Gastroesophageal sphincter (tissue), 3 donors: ENCODE results near the gene SUN2.

ENCODE experiments used
- CTCF ChIP-seq, 4 experiments: fragments of 200-600 bp in 2 of 4; fragments of 450-650 bp in 2 of 4; sonication (generic) in 1 of 4; IDR thresholded peaks; one replicate each; pipeline ENCODE4 v1.5.1; 2017 to 2019; ENCODE audit warnings: antibody characterized with exemption in 4 of 4, mild to moderate bottlenecking in 2 of 4, moderate library complexity in 2 of 4
- EP300 ChIP-seq: sonication (generic); formaldehyde crosslinking; IDR thresholded peaks from one replicate; pipeline ENCODE4 v1.6.1; 2017; ENCODE audit warnings: antibody characterized with exemption, mild to moderate bottlenecking
- POLR2A ChIP-seq, 2 donors: fragments of 450-650 bp; IDR thresholded peaks; one replicate each; pipeline ENCODE4 v1.6.1; 2017; ENCODE audit warnings: antibody characterized with exemption in 2 of 2, mild to moderate bottlenecking in 2 of 2, moderate library complexity in 1 of 2
- POLR2AphosphoS5 ChIP-seq: sonication (generic); formaldehyde crosslinking; IDR thresholded peaks from one replicate; pipeline ENCODE4 v1.6.1; 2017; ENCODE audit warnings: antibody characterized with exemption

- TF ChIP-seq CTCF (IDR thresholded peaks at IDR 0.05) (no peak), POLR2A (IDR thresholded peaks at IDR 0.05) (no peak), EP300 (no peak), POLR2AphosphoS5 (no peak)
Measured at GRCh38 chr22:38724176-38724575, 31.6 kb downstream of the SUN2 start.
